ENCODE results near the gene TFF2. TPM values are rescaled to one million over a fixed set of nuclear protein-coding genes. Genes with fewer than 3 reads are reported as not detected.

The TFF2 gene
- total RNA-seq, 2 experiments from 2014 or later, result not detected

GRCh38 chr21:42341776-42342542 is 8.8 kb downstream of the TFF2 start:
- DNase-seq (peak in 1 of 14 experiments; percentile 10), ATAC-seq (ENCODE audit: poor library complexity) (no peak)
- Mint-ChIP-seq H3K4me1 (ENCODE audit: low read depth) (peaks cover 8% of the 10 kb centered on the region), H3K27me3 (no peaks in the 10 kb centered on the region), H3K4me3 (no peak overlapping the region), H3K36me3 (ENCODE audit: low read depth) (no peaks in the 10 kb centered on the region), H3K27ac (no peak overlapping the region), H3K9me3 (no peaks in the 10 kb centered on the region)
- Histone ChIP-seq H3K4me1 (ENCODE audit: insufficient read depth, low read length) (peaks cover 9% of the 10 kb centered on the region), H3K27ac (ENCODE audit: low read depth in 1 of 2, low read length in 2 of 2) (no peak overlapping the region), H3K9me3 (ENCODE audit: control insufficient read depth in 1 of 2, insufficient read depth in 1 of 2, low read length in 2 of 2) (no peaks in the 10 kb centered on the region), H3K27me3 (ENCODE audit: control insufficient read depth in 1 of 2, insufficient read depth in 2 of 2, low read length in 2 of 2) (no peaks in the 10 kb centered on the region), H3K36me3 (ENCODE audit: insufficient read depth, low read length) (no peaks in the 10 kb centered on the region), H3K4me3 (ENCODE audit: low read length) (no peak overlapping the region)
- TF ChIP-seq, protein P1, sequence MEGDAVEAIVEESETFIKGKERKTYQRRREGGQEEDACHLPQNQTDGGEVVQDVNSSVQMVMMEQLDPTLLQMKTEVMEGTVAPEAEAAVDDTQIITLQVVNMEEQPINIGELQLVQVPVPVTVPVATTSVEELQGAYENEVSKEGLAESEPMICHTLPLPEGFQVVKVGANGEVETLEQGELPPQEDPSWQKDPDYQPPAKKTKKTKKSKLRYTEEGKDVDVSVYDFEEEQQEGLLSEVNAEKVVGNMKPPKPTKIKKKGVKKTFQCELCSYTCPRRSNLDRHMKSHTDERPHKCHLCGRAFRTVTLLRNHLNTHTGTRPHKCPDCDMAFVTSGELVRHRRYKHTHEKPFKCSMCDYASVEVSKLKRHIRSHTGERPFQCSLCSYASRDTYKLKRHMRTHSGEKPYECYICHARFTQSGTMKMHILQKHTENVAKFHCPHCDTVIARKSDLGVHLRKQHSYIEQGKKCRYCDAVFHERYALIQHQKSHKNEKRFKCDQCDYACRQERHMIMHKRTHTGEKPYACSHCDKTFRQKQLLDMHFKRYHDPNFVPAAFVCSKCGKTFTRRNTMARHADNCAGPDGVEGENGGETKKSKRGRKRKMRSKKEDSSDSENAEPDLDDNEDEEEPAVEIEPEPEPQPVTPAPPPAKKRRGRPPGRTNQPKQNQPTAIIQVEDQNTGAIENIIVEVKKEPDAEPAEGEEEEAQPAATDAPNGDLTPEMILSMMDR (IDR thresholded peaks at IDR 0.05), result no peak
- intact Hi-C loops (cut with DNase I, micrococcal nuclease), result no loop called here
- ChIA-PET CTCF (no interaction called here), POLR2A (no interaction called here)

GRCh38 chr21:42340187-42341050 is 10.4 kb downstream of the TFF2 start:
- Histone ChIP-seq H3K36me3 (ENCODE audit: insufficient read depth, low read length) (no peaks in the 10 kb centered on the region), H3K27me3 (ENCODE audit: control insufficient read depth in 1 of 2, insufficient read depth in 2 of 2, low read length in 2 of 2) (no peaks in the 10 kb centered on the region), H3K4me1 (ENCODE audit: insufficient read depth, low read length) (peaks cover 9% of the 10 kb centered on the region), H3K27ac (ENCODE audit: low read depth in 1 of 2, low read length in 2 of 2) (no peak overlapping the region), H3K4me3 (ENCODE audit: low read length) (no peak overlapping the region), H3K9me3 (ENCODE audit: control insufficient read depth in 1 of 2, insufficient read depth in 1 of 2, low read length in 2 of 2) (no peaks in the 10 kb centered on the region)
- TF ChIP-seq, protein P1 (IDR thresholded peaks at IDR 0.05), result no peak
- POLR2A ChIA-PET, result no interaction called here
- peaks cover 8% of the 10 kb centered on the region for H3K4me1 Mint-ChIP-seq (ENCODE audit: low read depth)
- no peak overlapping the region for H3K27ac Mint-ChIP-seq
- no peaks in the 10 kb centered on the region for H3K9me3 Mint-ChIP-seq
- ATAC-seq (ENCODE audit: poor library complexity) (no peak), DNase-seq (peak in 1 of 14 experiments; percentile 14)
- CTCF ChIA-PET, result no interaction called here
- no peaks in the 10 kb centered on the region for H3K36me3 Mint-ChIP-seq (ENCODE audit: low read depth)
- no peaks in the 10 kb centered on the region for H3K27me3 Mint-ChIP-seq
- intact Hi-C loops (cut with DNase I, micrococcal nuclease), result no loop called here
- no peak overlapping the region for H3K4me3 Mint-ChIP-seq

GRCh38 chr21:42338729-42339715 is 11.8 kb downstream of the TFF2 start:
- Histone ChIP-seq H3K27me3 (ENCODE audit: control insufficient read depth in 1 of 2, insufficient read depth in 2 of 2, low read length in 2 of 2) (no peaks in the 10 kb centered on the region), H3K36me3 (ENCODE audit: insufficient read depth, low read length) (no peaks in the 10 kb centered on the region), H3K4me3 (ENCODE audit: low read length) (no peak overlapping the region), H3K9me3 (ENCODE audit: control insufficient read depth in 1 of 2, insufficient read depth in 1 of 2, low read length in 2 of 2) (no peaks in the 10 kb centered on the region), H3K27ac (ENCODE audit: low read depth in 1 of 2, low read length in 2 of 2) (no peak overlapping the region), H3K4me1 (ENCODE audit: insufficient read depth, low read length) (peaks cover 9% of the 10 kb centered on the region)
- ChIA-PET POLR2A (interaction anchor here (2.2 kb wide), 1 partner anchor 65 kb away, joined by 11 read pairs; the partner anchor contains the start of gene UBASH3A), CTCF (interaction anchor here (0.9 to 2.0 kb wide), 6 partner anchors 29 to 110 kb away, joined by 3 to 9 read pairs (median 6); no protein-coding TSS in a partner anchor)
- TF ChIP-seq, protein P1 (IDR thresholded peaks at IDR 0.05), result no peak
- ATAC-seq (ENCODE audit: poor library complexity) (no peak), DNase-seq (peak in 1 of 14 experiments; percentile 17)
- Mint-ChIP-seq H3K27ac (no peak overlapping the region), H3K27me3 (no peaks in the 10 kb centered on the region), H3K4me3 (no peak overlapping the region), H3K9me3 (no peaks in the 10 kb centered on the region), H3K36me3 (ENCODE audit: low read depth) (no peaks in the 10 kb centered on the region), H3K4me1 (ENCODE audit: low read depth) (peaks cover 8% of the 10 kb centered on the region)
- intact Hi-C loops (cut with DNase I, micrococcal nuclease), result loop anchor here (1.0 to 10.0 kb wide), 4 partner anchors 63 to 176 kb away; partner anchors contain the start of genes SLC37A1 (in 1 of the 2) and UBASH3A (in 1 of the 2)

Measured in CD4-positive, alpha-beta T cell (primary cell).